ENCODE measurements around the gene PNPLA1.

The PNPLA1 gene

DNA sequence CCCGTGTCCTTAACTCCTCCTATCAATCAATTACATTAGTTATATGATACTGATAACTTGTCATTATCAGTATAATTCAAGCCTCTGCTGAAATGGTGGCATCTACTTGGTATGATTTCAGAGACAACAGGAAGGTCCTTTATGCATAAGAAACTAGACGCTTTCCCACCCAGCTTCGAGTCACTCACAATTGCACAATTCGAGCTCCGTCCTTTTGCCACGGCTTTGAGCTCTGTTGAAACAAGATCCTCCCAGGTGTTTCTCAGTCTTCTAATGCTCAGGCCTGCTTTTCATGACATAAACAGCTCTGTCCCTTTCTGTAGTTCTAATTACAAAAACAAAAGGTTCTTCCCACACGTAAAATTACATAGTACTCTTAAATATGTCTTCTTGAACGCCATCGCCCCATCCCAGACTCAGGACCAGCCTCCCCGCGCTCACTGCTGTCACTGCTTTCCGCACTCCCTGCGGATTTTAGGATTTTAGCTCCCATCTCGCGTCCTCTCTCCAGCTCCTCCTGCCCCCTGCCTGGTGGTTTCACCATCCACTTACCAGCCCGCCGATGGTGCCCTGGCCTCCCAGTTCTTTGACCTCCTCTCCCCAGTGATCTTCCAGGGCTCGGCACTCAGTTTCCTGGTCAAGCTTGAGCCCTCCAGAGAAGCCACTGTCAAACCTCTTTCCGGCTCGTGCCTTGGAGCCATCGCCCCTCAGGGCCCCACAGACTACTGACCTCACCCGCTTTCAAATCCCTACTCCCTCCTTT lies 23.2 kb upstream of the PNPLA1 start:
- no peak for DNase-seq

DNA sequence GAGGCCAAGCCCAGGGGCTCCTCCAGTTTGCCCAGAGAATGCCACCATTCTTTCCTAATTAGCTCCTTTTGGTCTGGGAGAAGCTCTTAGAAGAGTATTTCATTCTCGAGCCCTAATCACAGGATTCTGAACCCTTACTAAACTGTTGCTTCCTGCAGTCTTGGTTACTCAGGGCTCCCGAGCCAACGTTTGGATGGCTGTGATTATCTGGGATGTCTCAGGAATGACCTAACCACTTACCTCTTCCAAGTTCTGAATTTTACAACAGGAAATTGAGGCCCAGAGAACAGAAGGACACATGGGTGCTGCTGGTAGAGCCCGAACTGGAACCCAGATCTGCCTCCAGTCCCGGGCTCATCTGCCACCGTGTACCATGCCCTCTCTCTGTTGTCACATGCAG lies 22.2 kb upstream of the PNPLA1 start:
- DNase-seq = no peak

- DNase-seq = no peak
Measured at GRCh38 chr6:36248980-36249379, 20.9 kb upstream of the PNPLA1 start.

- DNase-seq = no peak
Measured at GRCh38 chr6:36249536-36249935, 20.3 kb upstream of the PNPLA1 start.

GRCh38 chr6:36252005-36252404 lies 17.9 kb upstream of the PNPLA1 start:
- DNase-seq = no peak

- no peak for DNase-seq
Measured at GRCh38 chr6:36263390-36264000, 6.4 kb upstream of the PNPLA1 start.

GRCh38 chr6:36265744-36266143 lies 4.1 kb upstream of the PNPLA1 start:
- no peak for DNase-seq

GRCh38 chr6:36266913-36267644 lies 2.8 kb upstream of the PNPLA1 start:
- DNase-seq = no peak

- no peak for DNase-seq
Measured at GRCh38 chr6:36267731-36268477, 2.0 kb upstream of the PNPLA1 start.

GRCh38 chr6:36268478-36269275 lies 1.2 kb upstream of the PNPLA1 start:
- no peak for DNase-seq

DNA sequence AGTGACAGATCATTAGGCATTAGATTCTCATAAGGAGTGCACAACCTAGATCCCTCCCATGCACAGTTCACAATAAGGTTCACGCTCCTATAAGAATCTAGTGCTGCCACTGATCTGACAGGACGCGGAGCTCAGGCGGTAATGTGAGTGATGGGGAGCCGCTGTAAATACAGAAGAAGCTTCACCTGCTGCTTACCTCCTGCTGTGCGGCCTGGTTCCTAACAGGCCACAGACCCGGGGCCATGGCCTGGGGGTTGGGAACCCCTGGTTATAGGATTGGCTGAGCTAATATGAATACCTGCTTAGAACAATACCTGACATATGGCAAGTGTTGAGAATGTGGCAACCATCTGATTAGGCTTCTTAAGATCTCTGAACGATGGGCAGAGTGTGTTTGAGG lies 2.4 kb downstream of the PNPLA1 start:
- no peak for DNase-seq

DNA sequence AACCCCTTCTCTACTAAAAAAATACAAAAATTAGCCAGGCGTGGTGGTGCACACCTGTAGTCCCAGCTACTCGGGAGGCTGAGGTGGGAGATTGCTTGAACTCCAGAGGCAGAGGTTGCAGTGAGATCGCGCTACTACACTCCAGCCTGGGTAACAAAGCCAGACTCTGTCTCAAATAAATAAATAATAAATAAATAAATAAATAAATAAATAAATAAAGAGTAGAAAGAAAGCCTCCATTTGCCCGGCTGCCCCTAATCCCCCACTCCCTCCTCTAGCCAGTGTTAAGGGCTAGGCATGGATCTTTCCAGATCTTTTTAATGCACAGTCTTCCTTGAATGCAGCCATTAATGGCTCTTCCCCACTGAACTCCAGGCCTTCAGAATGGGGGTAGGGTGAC lies 3.2 kb downstream of the PNPLA1 start:
- DNase-seq = no peak

DNA sequence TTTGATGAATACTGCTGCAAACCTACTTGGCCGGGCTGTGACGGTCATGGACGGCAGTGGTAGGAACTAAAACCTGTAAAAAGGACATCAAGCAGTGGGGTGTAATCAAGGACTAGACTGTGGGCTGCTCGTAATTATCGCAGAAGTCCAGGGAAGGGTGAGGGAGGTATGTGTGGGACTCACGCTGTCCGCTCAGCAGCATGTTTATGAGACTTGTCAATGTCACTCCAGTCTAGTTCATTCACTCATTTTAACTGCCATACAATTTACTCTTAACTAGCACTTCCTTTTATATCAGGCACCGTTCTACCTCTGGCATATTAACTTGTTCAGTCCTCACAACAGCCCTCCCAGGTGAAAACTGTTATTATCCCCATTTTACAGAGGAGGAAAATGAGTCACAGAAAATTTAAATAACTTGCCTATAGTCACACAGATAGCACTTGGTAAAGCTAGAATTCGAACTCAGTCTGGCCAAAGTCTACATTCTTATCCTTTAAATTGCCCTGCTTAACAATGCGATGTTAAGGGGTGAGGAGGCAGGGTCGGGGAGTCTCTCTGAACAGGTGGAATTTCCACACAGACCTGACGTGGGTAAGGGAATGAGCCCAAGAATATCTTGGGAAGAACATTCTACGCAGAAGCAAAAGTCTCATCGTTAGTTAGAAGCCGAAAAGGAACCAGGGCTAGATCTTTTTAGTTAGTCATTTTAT lies 4.1 kb downstream of the PNPLA1 start:
- DNase-seq = no peak

GRCh38 chr6:36276581-36277536 lies 7.0 kb downstream of the PNPLA1 start:
- no peak for DNase-seq

DNA sequence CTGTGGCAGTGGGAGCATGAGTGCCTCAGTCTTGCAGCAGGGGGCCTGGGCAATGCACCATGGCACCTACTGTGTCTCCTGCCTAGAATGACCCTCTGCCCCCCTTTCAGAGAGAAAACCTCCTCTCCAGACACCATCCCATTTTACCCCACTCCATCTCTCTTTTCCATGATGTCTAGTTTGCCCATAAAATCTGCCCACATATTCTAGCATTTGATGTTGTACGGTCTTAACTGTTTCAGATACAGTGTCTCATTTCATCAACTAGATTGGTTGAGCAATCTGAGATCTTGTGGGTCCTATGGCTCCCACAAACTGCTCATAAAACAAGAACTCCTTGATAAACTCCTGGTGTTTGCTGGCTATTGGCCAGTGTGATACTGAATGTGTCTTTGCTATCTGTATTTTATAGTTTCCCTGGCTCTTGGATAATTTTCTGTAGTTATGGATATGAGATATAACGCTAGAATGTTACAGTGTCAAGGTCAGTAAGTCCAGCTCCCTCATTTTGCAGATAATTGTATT lies 8.1 kb downstream of the PNPLA1 start:
- DNase-seq = no peak

DNA sequence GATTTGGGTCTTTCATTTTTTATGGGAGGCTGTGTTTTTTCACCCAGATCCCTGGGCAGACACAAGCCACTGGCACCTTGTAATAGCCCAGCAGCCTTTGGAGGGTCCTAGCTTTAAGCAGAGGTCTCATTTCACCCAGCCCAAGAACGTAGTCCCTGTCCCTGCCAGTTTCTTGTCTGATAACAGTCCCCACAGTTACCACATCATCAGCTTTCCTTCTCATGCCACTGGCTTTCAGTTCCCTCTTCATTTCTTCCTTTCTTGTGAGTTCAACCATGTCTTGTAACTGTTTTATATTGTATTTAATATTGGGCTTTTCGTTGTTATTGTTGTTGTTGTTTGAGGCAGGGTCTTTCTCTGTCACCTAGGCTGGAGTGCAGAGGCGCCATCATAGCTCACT lies 10.6 kb downstream of the PNPLA1 start:
- no peak for DNase-seq

DNA sequence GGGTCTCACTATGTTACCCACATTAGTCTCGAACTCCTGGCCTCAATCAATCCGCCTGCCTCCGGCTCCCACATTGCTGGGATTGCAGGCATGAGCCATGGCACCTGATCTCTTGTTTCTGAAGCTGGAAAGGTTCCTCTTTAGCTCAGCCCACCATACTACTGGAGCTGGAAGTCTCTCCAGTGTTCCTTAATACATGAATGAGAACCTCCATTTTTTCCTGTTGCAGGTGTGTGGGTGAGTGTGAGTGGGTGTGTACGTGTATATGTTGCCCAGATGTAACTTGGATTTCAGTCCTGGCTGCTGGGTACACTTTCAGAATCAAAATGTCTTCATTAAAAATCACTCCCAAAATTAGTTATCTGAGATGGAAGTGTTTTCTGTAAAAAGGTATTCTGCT lies 11.1 kb downstream of the PNPLA1 start:
- DNase-seq = no peak

DNA sequence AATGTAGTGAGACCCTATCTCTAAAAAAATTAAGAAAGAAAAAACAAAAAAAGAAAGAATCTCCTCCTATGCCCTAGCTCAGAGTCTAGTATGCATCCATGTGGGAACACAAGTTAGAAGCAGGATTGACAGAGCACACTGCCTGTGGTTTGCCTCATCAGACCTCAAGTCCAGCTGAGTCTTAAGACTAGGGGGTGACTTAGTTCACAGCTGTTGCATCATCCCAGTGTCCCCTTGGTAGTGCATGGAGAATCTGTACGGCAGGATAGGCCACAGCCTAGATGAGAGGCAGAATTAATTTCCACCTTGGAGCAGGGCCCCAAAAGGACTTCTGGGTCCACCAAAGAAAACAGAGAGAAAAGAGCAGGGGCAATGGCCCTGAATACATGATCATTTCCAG lies 13.7 kb downstream of the PNPLA1 start:
- no peak for DNase-seq

GRCh38 chr6:36284359-36284758 lies 14.5 kb downstream of the PNPLA1 start:
- no peak for DNase-seq

GRCh38 chr6:36285187-36285671 lies 15.4 kb downstream of the PNPLA1 start:
- peak in 1 of 14 donors; percentile 9 for DNase-seq

Measured in C1 segment of cervical spinal cord (tissue), 14 donors.